RWPE2 (cell line): ENCODE measurements around the gene RHBDL3.

Experiments
- ATAC-seq: fragments of 200-7000 bp; cut with Tn5 transposase; 3 replicates; pipeline ENCODE4 v1.9.1; 2021; ENCODE audit warnings: low read depth
- DNase-seq: peaks from one replicate; pipeline ENCODE4 v3.0.0-alpha.2; 2020; ENCODE audit warnings: low spot score
- H3K27ac ChIP-seq: fragments of 450-650 bp; 2 replicates; pipeline ENCODE4 v1.5.1; 2017; ENCODE audit warnings: mild to moderate bottlenecking; ENCODE audit not compliant: poor library complexity, severe bottlenecking
- H3K27me3 ChIP-seq: fragments of 250-450 bp; sonication (Bioruptor Pico); 2 replicates; pipeline ENCODE4 v1.5.1; 2021; ENCODE audit warnings: mild to moderate bottlenecking, moderate library complexity; ENCODE audit not compliant: insufficient read depth, poor library complexity, severe bottlenecking
- H3K36me3 ChIP-seq: fragments of 250-450 bp; sonication (Bioruptor Pico); 2 replicates; pipeline ENCODE4 v1.5.1; 2020; ENCODE audit warnings: low read depth, mild to moderate bottlenecking, moderate library complexity
- H3K4me1 ChIP-seq: fragments of 250-450 bp; sonication (Bioruptor Pico); 2 replicates; pipeline ENCODE4 v1.5.1; 2021; ENCODE audit warnings: mild to moderate bottlenecking, moderate library complexity; ENCODE audit not compliant: insufficient read depth, poor library complexity, severe bottlenecking
- H3K4me3 ChIP-seq: fragments of 250-450 bp; sonication (Bioruptor Pico); 2 replicates; pipeline ENCODE4 v1.5.1; 2021; ENCODE audit warnings: mild to moderate bottlenecking, moderate library complexity; ENCODE audit not compliant: severe bottlenecking
- H3K9me3 ChIP-seq: fragments of 250-450 bp; sonication (Bioruptor Pico); 2 replicates; pipeline ENCODE4 v1.5.1; 2021; ENCODE audit warnings: mild to moderate bottlenecking, moderate library complexity; ENCODE audit not compliant: severe bottlenecking
- TF ChIP-seq, protein P1 (sequence below): fragments of 450-650 bp; IDR thresholded peaks from one replicate; pipeline ENCODE4 v1.5.1; 2017; ENCODE audit warnings: mild to moderate bottlenecking, moderate library complexity; ENCODE audit not compliant: poor library complexity, severe bottlenecking

Gene RHBDL3

DNA sequence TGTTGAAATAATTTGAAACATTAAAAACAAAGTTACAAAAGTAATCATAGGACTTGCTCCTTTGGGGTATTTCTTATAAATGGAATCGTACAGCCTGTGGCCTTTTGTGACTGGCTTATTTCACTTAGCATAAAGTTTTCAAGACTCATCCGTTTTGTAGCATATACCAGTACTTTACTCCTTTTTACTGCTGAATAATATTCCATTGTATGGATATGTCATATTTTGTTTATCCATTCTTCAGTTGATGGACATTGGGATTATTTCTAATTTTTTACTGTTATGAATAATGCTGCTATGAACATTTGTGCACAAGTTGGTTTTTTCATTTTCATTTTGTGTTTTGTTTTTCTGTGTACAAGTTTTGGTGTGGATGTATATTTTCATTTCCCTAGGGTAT, 30.0 kb upstream of the RHBDL3 start:
- H3K9me3 ChIP-seq: no peaks in the 10 kb centered on the region
- TF ChIP-seq, protein P1, sequence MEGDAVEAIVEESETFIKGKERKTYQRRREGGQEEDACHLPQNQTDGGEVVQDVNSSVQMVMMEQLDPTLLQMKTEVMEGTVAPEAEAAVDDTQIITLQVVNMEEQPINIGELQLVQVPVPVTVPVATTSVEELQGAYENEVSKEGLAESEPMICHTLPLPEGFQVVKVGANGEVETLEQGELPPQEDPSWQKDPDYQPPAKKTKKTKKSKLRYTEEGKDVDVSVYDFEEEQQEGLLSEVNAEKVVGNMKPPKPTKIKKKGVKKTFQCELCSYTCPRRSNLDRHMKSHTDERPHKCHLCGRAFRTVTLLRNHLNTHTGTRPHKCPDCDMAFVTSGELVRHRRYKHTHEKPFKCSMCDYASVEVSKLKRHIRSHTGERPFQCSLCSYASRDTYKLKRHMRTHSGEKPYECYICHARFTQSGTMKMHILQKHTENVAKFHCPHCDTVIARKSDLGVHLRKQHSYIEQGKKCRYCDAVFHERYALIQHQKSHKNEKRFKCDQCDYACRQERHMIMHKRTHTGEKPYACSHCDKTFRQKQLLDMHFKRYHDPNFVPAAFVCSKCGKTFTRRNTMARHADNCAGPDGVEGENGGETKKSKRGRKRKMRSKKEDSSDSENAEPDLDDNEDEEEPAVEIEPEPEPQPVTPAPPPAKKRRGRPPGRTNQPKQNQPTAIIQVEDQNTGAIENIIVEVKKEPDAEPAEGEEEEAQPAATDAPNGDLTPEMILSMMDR: no peak
- no peaks in the 10 kb centered on the region for H3K27me3 ChIP-seq
- no peaks in the 10 kb centered on the region for H3K36me3 ChIP-seq
- H3K4me3 ChIP-seq: no peak overlapping the region
- H3K4me1 ChIP-seq: no peaks in the 10 kb centered on the region
- DNase-seq (no peak), ATAC-seq (no peak)
- no peak overlapping the region for H3K27ac ChIP-seq

DNA sequence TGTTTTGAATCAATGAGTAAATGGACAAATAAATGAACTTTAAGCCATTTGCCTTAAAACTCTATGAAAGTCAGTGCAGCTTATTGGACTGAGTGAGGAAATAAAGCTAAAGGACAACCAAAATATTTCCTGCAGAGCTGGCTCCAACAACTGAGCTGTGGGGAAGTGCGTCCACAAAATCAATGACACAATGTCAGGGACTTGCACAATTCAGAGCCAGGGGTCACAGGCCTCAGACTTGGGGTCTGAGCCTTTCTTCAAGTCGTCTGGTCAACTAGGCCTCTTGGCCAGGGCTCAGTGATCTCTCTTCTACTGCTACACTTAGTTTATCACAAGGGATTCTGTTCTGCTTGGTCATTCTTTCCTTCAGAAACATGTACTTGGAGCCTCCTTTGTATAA, 26.2 kb upstream of the RHBDL3 start:
- Histone ChIP-seq H3K27me3 (no peaks in the 10 kb centered on the region), H3K4me1 (no peaks in the 10 kb centered on the region), H3K36me3 (no peaks in the 10 kb centered on the region), H3K27ac (no peak overlapping the region), H3K4me3 (no peak overlapping the region), H3K9me3 (no peaks in the 10 kb centered on the region)
- ATAC-seq (no peak), DNase-seq (no peak)
- TF ChIP-seq, protein P1: no peak

DNA sequence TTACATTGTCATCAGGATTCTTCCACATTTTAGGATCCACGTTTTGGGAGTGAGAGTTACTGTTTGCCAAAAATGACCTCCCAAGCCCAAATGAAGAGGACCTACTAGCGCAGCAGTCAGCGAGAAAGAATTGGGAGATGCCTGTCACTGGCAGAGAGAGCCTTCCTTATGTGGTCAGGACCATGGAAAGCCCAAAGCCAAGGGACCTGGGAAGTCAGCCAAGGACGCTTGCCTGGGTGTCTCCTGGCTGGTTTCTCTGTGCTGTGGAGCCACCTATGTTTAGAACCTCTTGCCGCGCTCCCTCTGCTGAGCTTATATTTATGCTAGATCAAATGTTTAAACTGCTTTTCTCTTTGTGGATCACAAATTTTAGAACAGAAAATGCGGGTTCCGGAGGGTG, 24.9 kb upstream of the RHBDL3 start:
- Histone ChIP-seq H3K4me1 (no peaks in the 10 kb centered on the region), H3K27me3 (no peaks in the 10 kb centered on the region), H3K27ac (no peak overlapping the region), H3K36me3 (no peaks in the 10 kb centered on the region), H3K9me3 (no peaks in the 10 kb centered on the region), H3K4me3 (no peak overlapping the region)
- ATAC-seq (no peak), DNase-seq (no peak)
- TF ChIP-seq, protein P1: no peak

DNA sequence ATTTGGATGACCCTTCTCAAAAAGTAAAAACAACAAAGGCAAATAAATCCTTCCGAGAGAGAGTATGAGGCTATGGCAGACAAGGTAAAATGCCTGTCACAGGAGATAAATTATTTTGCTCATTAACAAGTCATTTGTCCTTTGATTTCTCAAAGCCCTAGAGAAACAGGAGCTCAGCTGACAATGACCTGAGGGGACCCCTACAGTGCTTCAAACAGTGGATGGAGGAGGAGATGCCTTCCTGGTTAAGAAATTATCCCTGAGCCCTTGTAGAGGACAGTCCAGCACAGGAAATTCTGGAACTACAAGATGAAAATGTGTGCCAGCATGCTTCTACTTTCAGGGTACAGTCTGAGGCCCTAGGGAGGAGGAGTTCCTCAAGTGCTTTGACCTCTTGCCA, 24.0 kb upstream of the RHBDL3 start:
- DNase-seq (no peak), ATAC-seq (no peak)
- H3K27me3 ChIP-seq: no peaks in the 10 kb centered on the region
- no peak overlapping the region for H3K27ac ChIP-seq
- TF ChIP-seq, protein P1: no peak
- no peaks in the 10 kb centered on the region for H3K9me3 ChIP-seq
- H3K4me1 ChIP-seq: no peaks in the 10 kb centered on the region
- no peak overlapping the region for H3K4me3 ChIP-seq
- no peaks in the 10 kb centered on the region for H3K36me3 ChIP-seq

DNA sequence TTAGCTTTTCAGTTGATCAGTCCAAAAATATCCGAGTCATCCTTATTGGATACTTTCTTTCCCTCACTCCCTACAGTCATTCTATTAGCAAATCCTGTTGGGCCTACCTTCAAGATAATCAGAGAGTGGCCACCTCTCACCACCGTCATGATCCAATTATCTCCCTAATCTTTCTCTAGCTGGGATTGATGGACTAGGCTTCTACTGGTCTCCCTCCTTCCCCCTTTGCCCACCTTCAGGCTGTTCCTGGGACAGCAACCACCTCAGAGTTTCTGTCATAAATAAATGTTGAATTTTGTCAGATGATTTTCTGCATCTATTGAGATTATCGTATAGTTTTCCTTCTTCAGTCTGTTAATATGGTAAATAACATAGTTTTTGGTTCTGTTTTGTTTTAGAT, 16.2 kb upstream of the RHBDL3 start:
- Histone ChIP-seq H3K36me3 (no peaks in the 10 kb centered on the region), H3K27ac (no peak overlapping the region), H3K9me3 (no peaks in the 10 kb centered on the region), H3K27me3 (no peaks in the 10 kb centered on the region), H3K4me1 (no peaks in the 10 kb centered on the region), H3K4me3 (no peak overlapping the region)
- TF ChIP-seq, protein P1: no peak
- ATAC-seq (no peak), DNase-seq (no peak)
